ENCODE data around the gene B3GNT3. TPM values are rescaled to one million over a fixed set of nuclear protein-coding genes. Genes with fewer than 3 reads are reported as not detected.
A peak's percentile ranks its signal among the peaks of the same experiment; 100 is the strongest.

The B3GNT3 gene
- total and polyA plus RNA-seq, 2 of the 13 experiments (the other 11 are each of a cell fraction or from before 2014, with no cell fraction given): 0.86 to 4.0 TPM

- TF ChIP-seq ZBTB40 (IDR thresholded peaks at IDR 0.05) (no peak), ZBTB40 (CRISPR knock-in tag; IDR thresholded peaks at IDR 0.05) (0 out of 2 replicates have a peak, but pooled peaks have one; percentile 16), ZNF577 (CRISPR knock-in tag; IDR thresholded peaks at IDR 0.05; ENCODE audit: borderline replicate concordance, low read depth) (no peak), BRCA1 (CRISPR knock-in tag; IDR thresholded peaks at IDR 0.05) (0 out of 2 replicates have a peak, but pooled peaks have one; percentile 49), ZNF3 (CRISPR knock-in tag; IDR thresholded peaks at IDR 0.05) (no peak), TBX2 (CRISPR knock-in tag; IDR thresholded peaks at IDR 0.05; ENCODE audit: borderline replicate concordance) (peak; percentile 66; the same call in 1 of the 2 replicates), CSRNP1 (CRISPR knock-in tag; IDR thresholded peaks at IDR 0.05) (peak; percentile 53; the same call in 1 of the 2 replicates), TARDBP (CRISPR knock-in tag; IDR thresholded peaks at IDR 0.05) (peak; percentile 80), NR2F1 (CRISPR knock-in tag; IDR thresholded peaks at IDR 0.05) (peak; percentile 83 to 84), ZNF724P (CRISPR knock-in tag; IDR thresholded peaks at IDR 0.05; ENCODE audit: borderline replicate concordance) (no peak), ZNF556 (CRISPR knock-in tag; IDR thresholded peaks at IDR 0.05; ENCODE audit: borderline replicate concordance) (peak; percentile 60; the same call in 1 of the 2 replicates), DRAP1 (CRISPR knock-in tag; IDR thresholded peaks at IDR 0.05) (no peak), FOXA3 (CRISPR knock-in tag; IDR thresholded peaks at IDR 0.05) (peak; percentile 59), MXI1 (IDR thresholded peaks at IDR 0.05; ENCODE audit: borderline replicate concordance, low read depth, low read length) (peak; percentile 42; the same call in 1 of the 3 replicates), PHF5A (CRISPR knock-in tag; IDR thresholded peaks at IDR 0.05; ENCODE audit: low read depth, unreplicated experiment) (no peak), ZBTB7B (CRISPR knock-in tag; IDR thresholded peaks at IDR 0.05) (peak; percentile 76; the same call in 1 of the 2 replicates), IKZF5 (CRISPR knock-in tag; IDR thresholded peaks at IDR 0.05) (0 out of 2 replicates have a peak, but pooled peaks have one; percentile 45)
Measured at GRCh38 chr19:17766543-17767131, 28.3 kb upstream of the B3GNT3 start (continued).

Data from HepG2 (cell line).